ENCODE results near the gene GNAQ. TPM values are rescaled to one million over a fixed set of nuclear protein-coding genes. Genes with fewer than 3 reads are reported as not detected.

Gene GNAQ
- total RNA-seq, 1 experiment from 2014 or later: 55.5 TPM

- no peaks in the 10 kb centered on the region for H3K9me3 Mint-ChIP-seq
- H3K27me3 Mint-ChIP-seq (ENCODE audit: low read depth): no peaks in the 10 kb centered on the region
- ATAC-seq (no peak), DNase-seq (ENCODE audit: low spot score) (no peak)
- H3K36me3 Mint-ChIP-seq: no peaks in the 10 kb centered on the region
- peaks cover 25% of the 10 kb centered on the region for H3K4me1 Mint-ChIP-seq
- no peak overlapping the region for H3K4me3 Mint-ChIP-seq
- ChIA-PET POLR2A (no interaction called here), CTCF (no interaction called here)
- TF ChIP-seq, protein P1, sequence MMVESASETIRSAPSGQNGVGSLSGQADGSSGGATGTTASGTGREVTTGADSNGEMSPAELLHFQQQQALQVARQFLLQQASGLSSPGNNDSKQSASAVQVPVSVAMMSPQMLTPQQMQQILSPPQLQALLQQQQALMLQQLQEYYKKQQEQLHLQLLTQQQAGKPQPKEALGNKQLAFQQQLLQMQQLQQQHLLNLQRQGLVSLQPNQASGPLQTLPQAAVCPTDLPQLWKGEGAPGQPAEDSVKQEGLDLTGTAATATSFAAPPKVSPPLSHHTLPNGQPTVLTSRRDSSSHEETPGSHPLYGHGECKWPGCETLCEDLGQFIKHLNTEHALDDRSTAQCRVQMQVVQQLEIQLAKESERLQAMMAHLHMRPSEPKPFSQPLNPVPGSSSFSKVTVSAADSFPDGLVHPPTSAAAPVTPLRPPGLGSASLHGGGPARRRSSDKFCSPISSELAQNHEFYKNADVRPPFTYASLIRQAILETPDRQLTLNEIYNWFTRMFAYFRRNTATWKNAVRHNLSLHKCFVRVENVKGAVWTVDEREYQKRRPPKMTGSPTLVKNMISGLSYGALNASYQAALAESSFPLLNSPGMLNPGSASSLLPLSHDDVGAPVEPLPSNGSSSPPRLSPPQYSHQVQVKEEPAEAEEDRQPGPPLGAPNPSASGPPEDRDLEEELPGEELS (CRISPR knock-in tag; IDR thresholded peaks at IDR 0.05): no peak
- TF ChIP-seq MXD4 (CRISPR knock-in tag; IDR thresholded peaks at IDR 0.05; ENCODE audit: borderline replicate concordance) (no peak), IRF2 (CRISPR knock-in tag; IDR thresholded peaks at IDR 0.05; ENCODE audit: borderline replicate concordance, low read depth) (no peak), ZNF232 (CRISPR knock-in tag; IDR thresholded peaks at IDR 0.05) (no peak), FOXJ3 (CRISPR knock-in tag; IDR thresholded peaks at IDR 0.05; ENCODE audit: borderline replicate concordance) (no peak), TEAD1 (CRISPR knock-in tag; IDR thresholded peaks at IDR 0.05) (no peak), CBFB (CRISPR knock-in tag; IDR thresholded peaks at IDR 0.05; ENCODE audit: low read depth) (no peak), SMAD3 (CRISPR knock-in tag; IDR thresholded peaks at IDR 0.05; ENCODE audit: borderline replicate concordance) (no peak), SP1 (CRISPR knock-in tag; conservative IDR thresholded peaks at IDR 0.05) (no peak), GRHL2 (CRISPR knock-in tag; IDR thresholded peaks at IDR 0.05; ENCODE audit: insufficient replicate concordance, severe bottlenecking) (no peak), TP53 (CRISPR knock-in tag; IDR thresholded peaks at IDR 0.05) (no peak), EMX1 (CRISPR knock-in tag; IDR thresholded peaks at IDR 0.05) (no peak)
- TF ChIP-seq, protein P2, sequence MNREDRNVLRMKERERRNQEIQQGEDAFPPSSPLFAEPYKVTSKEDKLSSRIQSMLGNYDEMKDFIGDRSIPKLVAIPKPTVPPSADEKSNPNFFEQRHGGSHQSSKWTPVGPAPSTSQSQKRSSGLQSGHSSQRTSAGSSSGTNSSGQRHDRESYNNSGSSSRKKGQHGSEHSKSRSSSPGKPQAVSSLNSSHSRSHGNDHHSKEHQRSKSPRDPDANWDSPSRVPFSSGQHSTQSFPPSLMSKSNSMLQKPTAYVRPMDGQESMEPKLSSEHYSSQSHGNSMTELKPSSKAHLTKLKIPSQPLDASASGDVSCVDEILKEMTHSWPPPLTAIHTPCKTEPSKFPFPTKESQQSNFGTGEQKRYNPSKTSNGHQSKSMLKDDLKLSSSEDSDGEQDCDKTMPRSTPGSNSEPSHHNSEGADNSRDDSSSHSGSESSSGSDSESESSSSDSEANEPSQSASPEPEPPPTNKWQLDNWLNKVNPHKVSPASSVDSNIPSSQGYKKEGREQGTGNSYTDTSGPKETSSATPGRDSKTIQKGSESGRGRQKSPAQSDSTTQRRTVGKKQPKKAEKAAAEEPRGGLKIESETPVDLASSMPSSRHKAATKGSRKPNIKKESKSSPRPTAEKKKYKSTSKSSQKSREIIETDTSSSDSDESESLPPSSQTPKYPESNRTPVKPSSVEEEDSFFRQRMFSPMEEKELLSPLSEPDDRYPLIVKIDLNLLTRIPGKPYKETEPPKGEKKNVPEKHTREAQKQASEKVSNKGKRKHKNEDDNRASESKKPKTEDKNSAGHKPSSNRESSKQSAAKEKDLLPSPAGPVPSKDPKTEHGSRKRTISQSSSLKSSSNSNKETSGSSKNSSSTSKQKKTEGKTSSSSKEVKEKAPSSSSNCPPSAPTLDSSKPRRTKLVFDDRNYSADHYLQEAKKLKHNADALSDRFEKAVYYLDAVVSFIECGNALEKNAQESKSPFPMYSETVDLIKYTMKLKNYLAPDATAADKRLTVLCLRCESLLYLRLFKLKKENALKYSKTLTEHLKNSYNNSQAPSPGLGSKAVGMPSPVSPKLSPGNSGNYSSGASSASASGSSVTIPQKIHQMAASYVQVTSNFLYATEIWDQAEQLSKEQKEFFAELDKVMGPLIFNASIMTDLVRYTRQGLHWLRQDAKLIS (CRISPR knock-in tag; IDR thresholded peaks at IDR 0.05; ENCODE audit: borderline replicate concordance): no peak
- TF ChIP-seq, protein P3, sequence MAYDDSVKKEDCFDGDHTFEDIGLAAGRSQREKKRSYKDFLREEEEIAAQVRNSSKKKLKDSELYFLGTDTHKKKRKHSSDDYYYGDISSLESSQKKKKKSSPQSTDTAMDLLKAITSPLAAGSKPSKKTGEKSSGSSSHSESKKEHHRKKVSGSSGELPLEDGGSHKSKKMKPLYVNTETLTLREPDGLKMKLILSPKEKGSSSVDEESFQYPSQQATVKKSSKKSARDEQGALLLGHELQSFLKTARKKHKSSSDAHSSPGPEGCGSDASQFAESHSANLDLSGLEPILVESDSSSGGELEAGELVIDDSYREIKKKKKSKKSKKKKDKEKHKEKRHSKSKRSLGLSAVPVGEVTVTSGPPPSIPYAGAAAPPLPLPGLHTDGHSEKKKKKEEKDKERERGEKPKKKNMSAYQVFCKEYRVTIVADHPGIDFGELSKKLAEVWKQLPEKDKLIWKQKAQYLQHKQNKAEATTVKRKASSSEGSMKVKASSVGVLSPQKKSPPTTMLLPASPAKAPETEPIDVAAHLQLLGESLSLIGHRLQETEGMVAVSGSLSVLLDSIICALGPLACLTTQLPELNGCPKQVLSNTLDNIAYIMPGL (CRISPR knock-in tag; IDR thresholded peaks at IDR 0.05): no peak
- peak overlapping the region; percentile 3; the same call in 1 of the 2 replicates for H3K27ac Mint-ChIP-seq
Observed at GRCh38 chr9:77877976-77878375, 153.6 kb downstream of the GNAQ start.

DNA sequence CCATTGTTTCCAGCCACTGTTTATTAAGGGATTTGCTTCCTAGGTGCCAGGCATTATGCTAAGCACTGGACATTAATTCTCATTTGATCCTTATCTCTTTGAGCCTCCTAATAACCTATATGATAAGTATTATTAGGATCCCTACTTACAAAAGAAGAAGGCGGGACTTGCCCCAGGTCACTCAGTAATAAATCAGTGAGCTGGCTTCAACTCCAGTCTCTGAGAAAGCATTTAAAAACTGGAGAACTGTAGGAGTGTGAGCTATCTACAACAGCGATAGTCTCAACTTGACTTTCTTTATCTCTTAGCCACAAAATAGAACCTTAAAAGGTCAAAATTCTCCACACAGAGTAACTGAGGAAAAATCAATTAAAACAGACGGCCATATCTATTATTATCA is 155.0 kb downstream of the GNAQ start:
- H3K27ac Mint-ChIP-seq: no peak overlapping the region
- POLR2A ChIA-PET: no interaction called here
- no peaks in the 10 kb centered on the region for H3K27me3 Mint-ChIP-seq (ENCODE audit: low read depth)
- H3K9me3 Mint-ChIP-seq: no peaks in the 10 kb centered on the region
- CTCF ChIA-PET: interaction anchor here (0.8 to 1.0 kb wide), 2 partner anchors 12 to 101 kb away, joined by 3 read pairs; no protein-coding TSS in a partner anchor
- no peak for ATAC-seq
- H3K4me3 Mint-ChIP-seq: no peak overlapping the region
- H3K4me1 Mint-ChIP-seq: peaks cover 30% of the 10 kb centered on the region
- no peaks in the 10 kb centered on the region for H3K36me3 Mint-ChIP-seq
- DNase-seq (ENCODE audit: low spot score): no peak
- TF ChIP-seq, protein P4, sequence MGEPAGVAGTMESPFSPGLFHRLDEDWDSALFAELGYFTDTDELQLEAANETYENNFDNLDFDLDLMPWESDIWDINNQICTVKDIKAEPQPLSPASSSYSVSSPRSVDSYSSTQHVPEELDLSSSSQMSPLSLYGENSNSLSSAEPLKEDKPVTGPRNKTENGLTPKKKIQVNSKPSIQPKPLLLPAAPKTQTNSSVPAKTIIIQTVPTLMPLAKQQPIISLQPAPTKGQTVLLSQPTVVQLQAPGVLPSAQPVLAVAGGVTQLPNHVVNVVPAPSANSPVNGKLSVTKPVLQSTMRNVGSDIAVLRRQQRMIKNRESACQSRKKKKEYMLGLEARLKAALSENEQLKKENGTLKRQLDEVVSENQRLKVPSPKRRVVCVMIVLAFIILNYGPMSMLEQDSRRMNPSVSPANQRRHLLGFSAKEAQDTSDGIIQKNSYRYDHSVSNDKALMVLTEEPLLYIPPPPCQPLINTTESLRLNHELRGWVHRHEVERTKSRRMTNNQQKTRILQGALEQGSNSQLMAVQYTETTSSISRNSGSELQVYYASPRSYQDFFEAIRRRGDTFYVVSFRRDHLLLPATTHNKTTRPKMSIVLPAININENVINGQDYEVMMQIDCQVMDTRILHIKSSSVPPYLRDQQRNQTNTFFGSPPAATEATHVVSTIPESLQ (CRISPR knock-in tag; IDR thresholded peaks at IDR 0.05): no peak

All from WTC11 (cell line).